HG03175 (cell line): ENCODE measurements around the gene HOMER1.
A peak's percentile ranks its signal among the peaks of the same experiment; 100 is the strongest.

Experiments
- ATAC-seq: cut with Tn5 transposase; IDR thresholded peaks from one replicate; pipeline ENCODE4 v1.9.1; 2021; ENCODE audit warnings: mild to moderate bottlenecking, moderate library complexity; ENCODE audit not compliant: unreplicated experiment

The HOMER1 gene

GRCh38 chr5:79491690-79492317 is 22.1 kb downstream of the HOMER1 start:
- no peak for ATAC-seq

GRCh38 chr5:79490323-79490936 is 23.5 kb downstream of the HOMER1 start:
- ATAC-seq, result no peak

GRCh38 chr5:79489773-79490172 is 24.2 kb downstream of the HOMER1 start:
- ATAC-seq, result no peak

- no peak for ATAC-seq
Observed at GRCh38 chr5:79488775-79489174, 25.2 kb downstream of the HOMER1 start.

GRCh38 chr5:79488058-79488457 is 25.9 kb downstream of the HOMER1 start:
- no peak for ATAC-seq

- ATAC-seq, result no peak
Observed at GRCh38 chr5:79487251-79487650, 26.7 kb downstream of the HOMER1 start.

- no peak for ATAC-seq
Observed at GRCh38 chr5:79486116-79486515, 27.8 kb downstream of the HOMER1 start.

GRCh38 chr5:79484731-79485130 is 29.2 kb downstream of the HOMER1 start:
- no peak for ATAC-seq

GRCh38 chr5:79481574-79481973 is 32.4 kb downstream of the HOMER1 start:
- no peak for ATAC-seq

GRCh38 chr5:79480991-79481390 is 32.9 kb downstream of the HOMER1 start:
- no peak for ATAC-seq

GRCh38 chr5:79475152-79475466 is 38.8 kb downstream of the HOMER1 start:
- ATAC-seq, result no peak

GRCh38 chr5:79474367-79475151 is 39.4 kb downstream of the HOMER1 start:
- ATAC-seq, result no peak

GRCh38 chr5:79471556-79471955 is 42.4 kb downstream of the HOMER1 start:
- ATAC-seq, result no peak

- no peak for ATAC-seq
Observed at GRCh38 chr5:79464695-79465332, 49.1 kb downstream of the HOMER1 start.

GRCh38 chr5:79464278-79464677 is 49.7 kb downstream of the HOMER1 start:
- no peak for ATAC-seq

- no peak for ATAC-seq
Observed at GRCh38 chr5:79459626-79460025, 54.3 kb downstream of the HOMER1 start.

GRCh38 chr5:79456890-79457583 is 56.9 kb downstream of the HOMER1 start:
- ATAC-seq, result peak; percentile 88

GRCh38 chr5:79456400-79456799 is 57.5 kb downstream of the HOMER1 start:
- no peak for ATAC-seq

GRCh38 chr5:79454043-79454442 is 59.9 kb downstream of the HOMER1 start:
- no peak for ATAC-seq

GRCh38 chr5:79448336-79448735 is 65.6 kb downstream of the HOMER1 start:
- no peak for ATAC-seq

GRCh38 chr5:79436821-79437220 is 77.1 kb downstream of the HOMER1 start:
- ATAC-seq, result no peak
